H1 (cell line): ENCODE results near the gene SPSB1. TPM values are rescaled to one million over a fixed set of nuclear protein-coding genes. Genes with fewer than 3 reads are reported as not detected.

Experiments used
- CTCF ChIA-PET: fragments of 300-600 bp; sonication (Branson Sonifier 250); formaldehyde crosslinking; loops from one replicate; lab custom pipeline; 2021; ENCODE audit not compliant: partially characterized antibody; lab: Charles Lee
- POLR2A ChIA-PET: fragments of 300-600 bp; sonication (Branson Sonifier 250); formaldehyde crosslinking; loops from one replicate; lab custom pipeline; 2021; ENCODE audit warnings: inconsistent platforms; ENCODE audit not compliant: partially characterized antibody; lab: Charles Lee
- DNase-seq, 2 experiments: peaks; one replicate each; pipeline versions ENCODE4 v3.0.0 to v3.0.0-alpha.2; 2010 to 2022; ENCODE audit warnings: low spot score in 2 of 2, low read depth in 1 of 2, mixed read lengths in 1 of 2
- FAIRE-seq: peaks from 2 replicates; lab custom pipeline; 2011; peaks lifted over from hg19 to GRCh38; lab: Jason Lieb, UNC
- H2AFZ ChIP-seq: 2 replicates; pipeline ENCODE4 v1.8.1; 2012; ENCODE audit warnings: low read length, inconsistent platforms
- H2AK5ac ChIP-seq: 2 replicates; pipeline ENCODE4 v1.6.1; 2013; ENCODE audit warnings: low read depth, low read length
- H2BK120ac ChIP-seq: replicated peaks from 2 replicates; pipeline ENCODE3; 2013; ENCODE audit warnings: low read depth, low read length, inconsistent platforms
- H2BK12ac ChIP-seq: 2 replicates; pipeline ENCODE4 v1.6.1; 2013; ENCODE audit warnings: low read depth, low read length
- H2BK15ac ChIP-seq: 2 replicates; pipeline ENCODE4 v1.6.1; 2013; ENCODE audit warnings: low read length
- H2BK20ac ChIP-seq: 2 replicates; pipeline ENCODE4 v1.6.1; 2013; ENCODE audit warnings: low read length
- H2BK5ac ChIP-seq: 2 replicates; pipeline ENCODE4 v1.6.1; 2013; ENCODE audit warnings: low read depth, low read length
- H3K14ac ChIP-seq: 2 replicates; pipeline ENCODE4 v1.6.1; 2013; ENCODE audit warnings: inconsistent platforms; ENCODE audit not compliant: insufficient read length
- H3K18ac ChIP-seq: 2 replicates; pipeline ENCODE4 v1.6.1; 2013; ENCODE audit warnings: low read length; ENCODE audit errors: extremely low read depth
- H3K23ac ChIP-seq: 2 replicates; pipeline ENCODE4 v1.6.1; 2013; ENCODE audit warnings: inconsistent platforms; ENCODE audit not compliant: insufficient read length
- H3K23me2 ChIP-seq: 2 replicates; pipeline ENCODE4 v1.6.1; 2013; ENCODE audit warnings: low read depth, low read length
- H3K27ac ChIP-seq: 2 replicates; pipeline ENCODE4 v1.6.1; 2011; ENCODE audit warnings: low read depth, low read length, inconsistent platforms
- H3K27me3 ChIP-seq, 4 experiments: replicated peaks in 1 of 4; 1 replicate in 1 of 4; 2 replicates in 3 of 4; pipeline versions ENCODE4 v1.6.1 to v1.8.1; 2011 to 2013; ENCODE audit warnings: low read length in 3 of 4, mild to moderate bottlenecking in 3 of 4, inconsistent platforms in 2 of 4, mixed read lengths in 2 of 4, moderate library complexity in 1 of 4; ENCODE audit not compliant: control insufficient read depth in 3 of 4, insufficient read depth in 3 of 4; ENCODE audit errors: extremely low read depth in 1 of 4
- H3K36me3 ChIP-seq, 4 experiments: 2 replicates each; pipeline versions ENCODE4 v1.6.1 to v1.8.1; 2011 to 2013; ENCODE audit warnings: mild to moderate bottlenecking in 4 of 4, low read length in 3 of 4, moderate library complexity in 2 of 4, control low read depth in 1 of 4, inconsistent platforms in 1 of 4; ENCODE audit not compliant: insufficient read depth in 4 of 4, control insufficient read depth in 2 of 4
- H3K4ac ChIP-seq: replicated peaks from 2 replicates; pipeline ENCODE3; 2013; ENCODE audit warnings: low read length, low read depth, mixed read lengths, inconsistent platforms; ENCODE audit not compliant: insufficient read length
- H3K4me1 ChIP-seq, 4 experiments: replicated peaks in 1 of 4; 1 replicate in 1 of 4; 2 replicates in 3 of 4; pipeline versions ENCODE4 v1.6.1 to v1.8.1; 2011 to 2013; ENCODE audit warnings: low read length in 3 of 4, inconsistent platforms in 2 of 4, mixed read lengths in 1 of 4; ENCODE audit not compliant: insufficient read depth in 4 of 4, control insufficient read depth in 3 of 4
- H3K4me2 ChIP-seq, 2 experiments: 2 replicates each; pipeline versions ENCODE4 v1.6.1 to v1.8.1; 2011 to 2013; ENCODE audit warnings: low read depth in 2 of 2, low read length in 2 of 2, control low read depth in 1 of 2, inconsistent platforms in 1 of 2, mild to moderate bottlenecking in 1 of 2; ENCODE audit not compliant: insufficient read depth in 1 of 2
- H3K4me3 ChIP-seq, 4 experiments: fragments of 200-600, 300-600 bp in 1 of 4; sonication (generic), shearing (Covaris generic), sonication (Bioruptor Twin) in 1 of 4; 2 replicates each; pipeline versions ENCODE4 v1.5.1 to v1.8.1; 2011 to 2016; ENCODE audit warnings: low read length in 4 of 4, low read depth in 3 of 4, control low read depth in 2 of 4, inconsistent platforms in 2 of 4, mild to moderate bottlenecking in 2 of 4, mixed read lengths in 1 of 4, moderate library complexity in 1 of 4; ENCODE audit not compliant: insufficient read depth in 2 of 4; ENCODE audit errors: extremely low read depth in 1 of 4
- H3K56ac ChIP-seq: replicated peaks from 2 replicates; pipeline ENCODE3; 2013; ENCODE audit warnings: low read depth, mild to moderate bottlenecking, mixed read lengths, low read length, inconsistent platforms; ENCODE audit not compliant: insufficient read length
- H3K79me1 ChIP-seq: 2 replicates; pipeline ENCODE4 v1.6.1; 2013; ENCODE audit warnings: low read depth, low read length, control low read depth
- H3K79me2 ChIP-seq, 2 experiments: 2 replicates each; pipeline versions ENCODE4 v1.6.1 to v1.8.1; 2012 to 2013; ENCODE audit warnings: low read length in 2 of 2, mild to moderate bottlenecking in 2 of 2, inconsistent platforms in 1 of 2; ENCODE audit not compliant: insufficient read depth in 2 of 2, control insufficient read depth in 1 of 2
- H3K9ac ChIP-seq, 4 experiments: replicated peaks in 1 of 4; 1 replicate in 1 of 4; 2 replicates in 3 of 4; pipeline versions ENCODE4 v1.6.1 to v1.8.1; 2011 to 2013; ENCODE audit warnings: low read depth in 3 of 4, low read length in 3 of 4, control low read depth in 2 of 4, mild to moderate bottlenecking in 2 of 4, moderate library complexity in 2 of 4, inconsistent platforms in 1 of 4; ENCODE audit errors: extremely low read depth in 1 of 4
- H3K9me3 ChIP-seq, 2 experiments: 2 replicates each; pipeline versions ENCODE4 v1.6.1 to v1.8.1; 2012 to 2013; ENCODE audit warnings: mild to moderate bottlenecking in 2 of 2, moderate library complexity in 2 of 2, control low read depth in 1 of 2, inconsistent platforms in 1 of 2, low read depth in 1 of 2, low read length in 1 of 2, mixed read lengths in 1 of 2; ENCODE audit not compliant: insufficient read depth in 2 of 2
- H4K20me1 ChIP-seq, 2 experiments: replicated peaks in 1 of 2; 2 replicates each; pipeline versions ENCODE3 to v1.8.1; 2011 to 2013; ENCODE audit warnings: inconsistent platforms in 2 of 2, low read length in 2 of 2, mild to moderate bottlenecking in 1 of 2; ENCODE audit not compliant: insufficient read depth in 2 of 2, control insufficient read depth in 1 of 2
- H4K5ac ChIP-seq: 2 replicates; pipeline ENCODE4 v1.6.1; 2013; ENCODE audit warnings: low read length, low read depth, mixed read lengths, inconsistent platforms; ENCODE audit not compliant: insufficient read length
- H4K8ac ChIP-seq: 2 replicates; pipeline ENCODE4 v1.8.0; 2013; ENCODE audit warnings: mild to moderate bottlenecking, moderate library complexity, low read length, inconsistent platforms; ENCODE audit not compliant: insufficient read depth; ENCODE audit errors: extremely low read depth
- H4K91ac ChIP-seq: replicated peaks from 2 replicates; pipeline ENCODE3; 2013; ENCODE audit warnings: low read length, mixed read lengths, inconsistent platforms; ENCODE audit not compliant: insufficient read length
- BRCA1 ChIP-seq: IDR thresholded peaks from 2 replicates; pipeline ENCODE4 v1.6.1; 2012; ENCODE audit warnings: low read depth, low read length, improper control_type of control experiment
- CBX5 ChIP-seq: fragments of 300-800, 300-1000 bp; sonication (generic); IDR thresholded peaks from 2 replicates; pipeline ENCODE4 v1.7.1; 2016; ENCODE audit warnings: antibody characterized with exemption, low read length, low read depth
- CHD1 ChIP-seq: IDR thresholded peaks from 2 replicates; pipeline ENCODE4 v1.6.1; 2012; ENCODE audit warnings: low read depth, low read length, improper control_type of control experiment
- EZH2 ChIP-seq: fragments of 200-600 bp; sonication (generic); IDR thresholded peaks from 2 replicates; pipeline ENCODE4 v1.7.1; 2012; ENCODE audit warnings: low read depth, mild to moderate bottlenecking, moderate library complexity, low read length, inconsistent platforms; ENCODE audit not compliant: severe bottlenecking
- JUN ChIP-seq: IDR thresholded peaks from 2 replicates; pipeline ENCODE4 v1.6.1; 2011; ENCODE audit warnings: low read depth, mild to moderate bottlenecking, improper control_type of control experiment, low read length
- JUND ChIP-seq: IDR thresholded peaks from 2 replicates; pipeline ENCODE4 v1.6.1; 2011; ENCODE audit warnings: mild to moderate bottlenecking, improper control_type of control experiment, low read length
- NANOG ChIP-seq: IDR thresholded peaks from 2 replicates; pipeline ENCODE4 v1.6.1; 2011; ENCODE audit warnings: low read length, low read depth, mild to moderate bottlenecking, inconsistent platforms; ENCODE audit not compliant: insufficient read depth, poor library complexity, severe bottlenecking
- POU5F1 ChIP-seq: IDR thresholded peaks from 2 replicates; pipeline ENCODE4 v1.6.1; 2011; ENCODE audit warnings: low read depth, mild to moderate bottlenecking, low read length, moderate library complexity
- RBBP5 ChIP-seq: IDR thresholded peaks from 2 replicates; pipeline ENCODE4 v1.7.1; 2012; ENCODE audit warnings: low read depth, mild to moderate bottlenecking, inconsistent platforms, low read length, moderate library complexity, borderline replicate concordance
- RFX5 ChIP-seq: IDR thresholded peaks from 2 replicates; pipeline ENCODE4 v1.6.1; 2011; ENCODE audit warnings: low read depth, low read length, improper control_type of control experiment, borderline replicate concordance
- SP1 ChIP-seq: IDR thresholded peaks from 2 replicates; pipeline ENCODE4 v1.6.1; 2011; ENCODE audit warnings: low read depth, low read length
- TAF7 ChIP-seq: optimal IDR thresholded peaks from 2 replicates; pipeline ENCODE3; 2011; ENCODE audit warnings: low read depth, mild to moderate bottlenecking, inconsistent platforms, low read length, moderate library complexity, borderline replicate concordance
- TBP ChIP-seq: IDR thresholded peaks from 2 replicates; pipeline ENCODE4 v1.6.1; 2011; ENCODE audit warnings: low read depth, low read length, improper control_type of control experiment
- WGBS, 2 experiments: shearing (Covaris generic) in 1 of 2; methylation state at CpG; one replicate each; pipeline versions ENCODE4 v1.1.6 to v1.1.7; 2013 to 2015; ENCODE audit warnings: low lambda C conversion rate in 2 of 2, mixed read lengths in 2 of 2, inconsistent platforms in 1 of 2, low coverage in 1 of 2, missing lambda C conversion rate in 1 of 2; ENCODE audit not compliant: insufficient replicate concordance in 2 of 2, insufficient coverage in 1 of 2, insufficient read length in 1 of 2; ENCODE audit errors: extremely low coverage in 1 of 2, missing lambda C conversion rate in 1 of 2; 5-methylcytosine and 5-hydroxymethylcytosine counted together
- polyA plus RNA-seq, 7 experiments: library from polyadenylated mRNA; depleted of rRNA in 3 of 7; stranded (reverse) in 5 of 7; unstranded in 2 of 7; fragments of >200 nt in 5 of 7; fragments of 200-250 nt in 2 of 7; gene quantifications; 1 replicate in 5 of 7; 2 replicates in 1 of 7; 4 replicates in 1 of 7; pipeline versions ENCODE4 v1.2.1 to v1.2.3, GENCODE V29; 2011 to 2013; ENCODE audit warnings: missing spikeins in 2 of 7, mixed read lengths in 2 of 7
- total RNA-seq: library from RNA; stranded (reverse); fragmentation: NEBNext Ultra II Directional; extraction: Animal tissue kit (Norgen Biotek cat#: 25700); gene quantifications from 2 replicates; pipeline ENCODE4 v1.2.1, GENCODE V29; 2021

Gene SPSB1
- total and polyA plus RNA-seq, 2 of the 8 experiments (the other 6 are each of a cell fraction or from before 2014, with no cell fraction given) = 5.3 to 6.4 TPM

DNA sequence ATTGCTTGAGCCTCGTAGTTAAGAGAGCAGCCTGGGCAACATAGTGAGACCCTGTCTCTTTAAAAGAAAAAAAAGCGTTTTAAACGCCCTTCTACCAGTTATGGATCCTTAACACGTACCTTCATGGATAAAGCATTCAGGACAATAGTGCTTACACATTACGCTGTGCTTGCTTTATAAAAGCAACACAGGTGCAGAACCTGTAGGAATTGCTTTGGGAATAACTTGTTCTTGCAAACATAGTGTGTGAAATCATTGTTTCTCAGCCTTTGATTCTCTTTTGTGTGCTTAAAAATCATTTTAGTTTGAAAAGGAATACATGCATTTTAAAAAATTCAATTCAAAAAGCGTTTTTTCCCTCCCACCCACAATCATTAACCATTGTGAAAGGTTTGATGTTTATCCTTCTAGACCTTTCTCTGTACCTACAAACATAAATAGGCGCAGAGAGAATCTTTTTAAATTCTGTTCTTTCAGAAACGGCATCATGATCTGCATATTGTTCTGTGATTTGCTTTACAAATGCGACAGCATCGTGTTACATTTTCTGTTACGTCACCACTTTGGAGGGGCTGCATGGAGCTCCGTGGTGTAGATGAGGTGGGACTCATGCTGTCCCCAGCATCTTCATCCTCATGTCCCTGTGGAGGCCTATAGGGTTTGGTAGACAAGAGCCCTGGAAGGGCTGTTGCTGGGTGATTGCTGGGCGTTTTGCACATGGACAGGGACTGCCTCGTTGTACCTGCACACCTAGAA, 54.6 kb downstream of the SPSB1 start:
- H4K91ac ChIP-seq = no peak overlapping the region
- peak; percentile 24 for FAIRE-seq
- H3K14ac ChIP-seq = no peak overlapping the region
- ChIA-PET POLR2A (no interaction called here), CTCF (interaction anchor here (1.2 to 1.5 kb wide), 2 partner anchors 20 to 109 kb away, joined by 3 to 4 read pairs; no protein-coding TSS in a partner anchor)
- no peak overlapping the region for H2AK5ac ChIP-seq
- H4K5ac ChIP-seq = no peak overlapping the region
- H3K23me2 ChIP-seq = no peaks in the 10 kb centered on the region; the same call in 1 of the 2 replicates
- no peak overlapping the region for H3K27ac ChIP-seq
- H3K4ac ChIP-seq = no peak overlapping the region
- no peak overlapping the region for H2BK12ac ChIP-seq
- no peak overlapping the region for H3K4me3 ChIP-seq
- H3K9ac ChIP-seq = no peak overlapping the region
- no peak overlapping the region for H3K18ac ChIP-seq
- H3K36me3 ChIP-seq = no peaks in the 10 kb centered on the region
- peaks cover 0 to 4% of the 10 kb centered on the region in 2 experiments for H4K20me1 ChIP-seq
- no peaks in the 10 kb centered on the region for H3K79me2 ChIP-seq
- H3K4me2 ChIP-seq = no peak overlapping the region
- no peak overlapping the region for H3K23ac ChIP-seq
- no peak overlapping the region for H2BK120ac ChIP-seq
- H2BK5ac ChIP-seq = no peak overlapping the region
- no peaks in the 10 kb centered on the region for H3K79me1 ChIP-seq
- WGBS, 2 experiments = 75% methylated on average over 14 of the region's 14 CpGs; no CpG with 5 or more reads in 1 of the 2 experiments
- no peak overlapping the region for H2BK20ac ChIP-seq
- peaks cover 2 to 13% (median 4%) of the 10 kb centered on the region in 4 experiments; a peak in 6 of 7 replicates for H3K4me1 ChIP-seq
- no peak overlapping the region for H2AFZ ChIP-seq
- H2BK15ac ChIP-seq = no peak overlapping the region
- H3K27me3 ChIP-seq = no peaks in the 10 kb centered on the region
- H3K9me3 ChIP-seq = peaks cover 0 to 4% of the 10 kb centered on the region in 2 experiments; a peak in 1 of 4 replicates
- H4K8ac ChIP-seq = no peak overlapping the region
- no peak for DNase-seq
- H3K56ac ChIP-seq = no peak overlapping the region
- TF ChIP-seq SP1 (no peak), CHD1 (no peak), TBP (no peak), BRCA1 (no peak), EZH2 (no peak), TAF7 (no peak), NANOG (no peak), POU5F1 (no peak), JUND (no peak), JUN (no peak), CBX5 (no peak), RBBP5 (no peak), RFX5 (no peak)
